IMR-90 (cell line): ENCODE data around the gene HOXA2.

ENCODE experiments used
- BHLHE40 ChIP-seq: fragments of 150-350 bp; IDR thresholded peaks from 2 replicates; pipeline ENCODE4 v1.6.1; 2016; ENCODE audit warnings: mild to moderate bottlenecking, low read depth, low read length
- CEBPB ChIP-seq: IDR thresholded peaks from 2 replicates; pipeline ENCODE4 v1.6.1; 2012; ENCODE audit warnings: low read depth, low read length, improper control_type of control experiment
- CHD1 ChIP-seq: IDR thresholded peaks from 2 replicates; pipeline ENCODE4 v1.6.1; 2012; ENCODE audit warnings: low read depth, low read length, improper control_type of control experiment
- MAFK ChIP-seq: IDR thresholded peaks from 2 replicates; pipeline ENCODE4 v1.6.1; 2012; ENCODE audit warnings: low read depth, low read length, improper control_type of control experiment
- MAZ ChIP-seq: IDR thresholded peaks from 2 replicates; pipeline ENCODE4 v1.6.1; 2012; ENCODE audit warnings: low read depth, mild to moderate bottlenecking, low read length, improper control_type of control experiment, moderate library complexity, borderline replicate concordance
- POLR2A ChIP-seq: IDR thresholded peaks from 2 replicates; pipeline ENCODE4 v1.6.1; 2012; ENCODE audit warnings: mild to moderate bottlenecking, low read depth, low read length
- RCOR1 ChIP-seq: IDR thresholded peaks from 2 replicates; pipeline ENCODE4 v1.6.1; 2012; ENCODE audit warnings: mild to moderate bottlenecking, low read length, improper control_type of control experiment; ENCODE audit not compliant: insufficient replicate concordance
- RFX5 ChIP-seq: IDR thresholded peaks from 2 replicates; pipeline ENCODE4 v1.8.0; 2012; ENCODE audit warnings: low read depth, mild to moderate bottlenecking, low read length, moderate library complexity
- SMC3 ChIP-seq: fragments of 150-350 bp; IDR thresholded peaks from 2 replicates; pipeline ENCODE4 v1.6.1; 2016; ENCODE audit warnings: low read depth, mild to moderate bottlenecking, antibody characterized with exemption, low read length, moderate library complexity
- USF2 ChIP-seq: fragments of 150-350 bp; IDR thresholded peaks from 2 replicates; pipeline ENCODE4 v1.6.1; 2017; ENCODE audit warnings: mild to moderate bottlenecking, antibody characterized with exemption, low read length, low read depth
- TF ChIP-seq, protein P1 (sequence below): conservative IDR thresholded peaks from 2 replicates; pipeline ENCODE4 v1.5.1; 2012; ENCODE audit warnings: mild to moderate bottlenecking, low read depth, low read length, improper control_type of control experiment

- TF ChIP-seq, protein P1, sequence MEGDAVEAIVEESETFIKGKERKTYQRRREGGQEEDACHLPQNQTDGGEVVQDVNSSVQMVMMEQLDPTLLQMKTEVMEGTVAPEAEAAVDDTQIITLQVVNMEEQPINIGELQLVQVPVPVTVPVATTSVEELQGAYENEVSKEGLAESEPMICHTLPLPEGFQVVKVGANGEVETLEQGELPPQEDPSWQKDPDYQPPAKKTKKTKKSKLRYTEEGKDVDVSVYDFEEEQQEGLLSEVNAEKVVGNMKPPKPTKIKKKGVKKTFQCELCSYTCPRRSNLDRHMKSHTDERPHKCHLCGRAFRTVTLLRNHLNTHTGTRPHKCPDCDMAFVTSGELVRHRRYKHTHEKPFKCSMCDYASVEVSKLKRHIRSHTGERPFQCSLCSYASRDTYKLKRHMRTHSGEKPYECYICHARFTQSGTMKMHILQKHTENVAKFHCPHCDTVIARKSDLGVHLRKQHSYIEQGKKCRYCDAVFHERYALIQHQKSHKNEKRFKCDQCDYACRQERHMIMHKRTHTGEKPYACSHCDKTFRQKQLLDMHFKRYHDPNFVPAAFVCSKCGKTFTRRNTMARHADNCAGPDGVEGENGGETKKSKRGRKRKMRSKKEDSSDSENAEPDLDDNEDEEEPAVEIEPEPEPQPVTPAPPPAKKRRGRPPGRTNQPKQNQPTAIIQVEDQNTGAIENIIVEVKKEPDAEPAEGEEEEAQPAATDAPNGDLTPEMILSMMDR = no peak
- TF ChIP-seq POLR2A (no peak), CHD1 (no peak), CEBPB (no peak), SMC3 (no peak), USF2 (no peak), MAFK (no peak), RFX5 (no peak), BHLHE40 (no peak), MAZ (no peak), RCOR1 (no peak)
These were observed 47.5 kb upstream of the HOXA2 start for GRCh38 chr7:27149842-27150567.
